GM13976 (cell line): Measurements from ENCODE around the gene KRT39.

ENCODE experiments used
- DNase-seq: peaks from one replicate; pipeline ENCODE4 v3.0.0; 2012; ENCODE audit warnings: low spot score
- CTCF ChIP-seq: IDR thresholded peaks from 2 replicates; pipeline ENCODE4 v1.5.1; 2012; ENCODE audit warnings: borderline replicate concordance, mild to moderate bottlenecking; ENCODE audit not compliant: insufficient read depth; ENCODE audit errors: extremely low read depth, missing control alignments, control extremely low read depth
- in situ Hi-C: fragments of 300-500 bp; cut with MboI; formaldehyde crosslinking; loops from one replicate; pipeline ENCODE4 v1.12.0; 2022; ENCODE audit warnings: low sequenced_read_pairs, mixed read lengths, inconsistent platforms; ENCODE audit not compliant: unreplicated experiment

Gene KRT39

DNA sequence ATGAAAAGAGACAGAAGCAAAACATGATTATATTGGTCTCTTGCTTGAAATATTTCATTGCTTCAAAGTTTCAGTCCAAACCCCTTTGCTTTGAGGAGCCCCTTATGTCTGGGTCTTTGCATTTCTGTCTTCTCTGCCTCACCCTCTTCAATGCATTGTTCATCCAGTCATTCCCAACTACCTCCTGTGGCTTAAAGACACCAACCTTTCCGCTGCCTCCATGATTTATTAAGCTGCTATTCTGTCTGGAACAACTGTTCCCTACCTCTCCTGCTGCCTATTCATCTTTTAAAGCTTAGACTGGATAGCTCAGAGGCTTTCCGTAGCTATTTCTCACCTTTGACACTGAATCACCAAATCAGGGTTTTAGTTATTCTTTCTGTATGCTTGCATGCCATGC lies 30.6 kb upstream of the KRT39 start:
- no peak for TF ChIP-seq CTCF
- in situ Hi-C loops, result no loop called here
- no peak for DNase-seq

GRCh38 chr17:40996829-40997228 lies 30.1 kb upstream of the KRT39 start:
- DNase-seq, result no peak
- in situ Hi-C loops, result no loop called here
- TF ChIP-seq CTCF, result no peak

- in situ Hi-C loops, result no loop called here
Observed at GRCh38 chr17:40995116-40995515, 28.4 kb upstream of the KRT39 start.

DNA sequence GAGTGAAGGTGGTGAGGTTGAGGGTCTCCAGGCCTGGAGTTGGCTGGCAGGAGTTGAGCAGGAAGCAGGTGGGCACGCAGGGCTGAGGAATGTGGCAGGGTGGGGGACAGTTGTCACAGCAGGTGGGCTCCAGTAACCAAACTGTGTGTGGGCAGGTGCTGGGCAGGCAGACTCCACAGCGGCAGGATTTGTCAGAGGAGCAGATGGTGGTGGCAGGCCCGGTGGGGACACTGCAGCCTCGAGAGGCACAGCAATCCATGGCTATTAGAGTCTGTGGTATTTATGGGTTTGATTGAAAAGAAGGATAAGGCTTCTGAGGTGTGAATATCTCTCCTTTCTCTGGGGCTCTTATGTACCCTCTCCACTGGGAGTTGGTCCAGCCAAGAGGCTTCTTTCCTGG lies 27.1 kb upstream of the KRT39 start, which contains the start of gene KRTAP3-3:
TSS of gene KRTAP3-3 (minus strand) at position 326 of the 400 bp plus-strand sequence. CDS start at position 259, 67 bp downstream.
- in situ Hi-C loops, result no loop called here
- no peak for TF ChIP-seq CTCF
- no peak for DNase-seq

More at GRCh38 chr17:40995116-40995515, 28.4 kb upstream of the KRT39 start:
- no peak for DNase-seq
- TF ChIP-seq CTCF, result no peak

DNA sequence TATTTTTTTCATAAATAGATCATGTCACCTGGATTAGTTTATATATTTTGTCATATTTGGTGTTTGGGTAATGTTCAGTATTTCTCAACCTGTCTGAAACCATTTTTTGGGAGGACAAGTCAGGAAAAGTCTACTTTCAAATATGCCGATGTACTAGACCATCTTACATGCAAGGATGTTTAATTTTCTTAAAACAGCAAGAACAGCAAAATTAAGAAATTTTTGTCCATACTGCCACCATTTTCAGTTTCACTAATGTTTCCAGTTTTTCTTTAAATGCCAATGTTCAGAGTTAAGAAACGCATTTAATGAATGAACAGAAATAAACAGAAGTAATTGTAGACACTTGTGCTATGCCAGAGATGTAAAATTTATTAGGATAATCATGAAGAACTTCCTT lies 26.3 kb upstream of the KRT39 start:
- in situ Hi-C loops, result no loop called here
- no peak for DNase-seq
- TF ChIP-seq CTCF, result no peak

GRCh38 chr17:40992666-40993065 lies 25.9 kb upstream of the KRT39 start:
- TF ChIP-seq CTCF, result no peak
- in situ Hi-C loops, result no loop called here
- no peak for DNase-seq

DNA sequence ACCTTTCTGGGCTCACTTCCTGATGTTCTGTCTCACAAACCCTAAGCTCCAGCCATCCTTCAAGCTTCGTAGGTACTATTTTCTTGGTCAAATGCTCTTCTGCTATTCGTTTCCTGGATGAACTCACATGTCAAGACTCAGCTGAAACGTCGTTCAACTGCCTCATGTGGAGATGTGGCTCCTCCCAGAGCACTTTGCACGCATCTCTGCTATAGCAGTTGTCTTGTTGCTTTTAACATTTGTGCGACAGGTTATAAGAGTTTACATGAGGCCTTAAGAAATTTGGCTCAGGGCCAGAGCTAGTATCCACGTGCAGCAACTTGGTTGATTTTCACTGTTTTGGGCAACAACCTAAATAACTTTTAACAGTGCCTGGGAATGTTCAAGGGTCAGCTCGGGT lies 20.2 kb upstream of the KRT39 start:
- in situ Hi-C loops, result no loop called here
- TF ChIP-seq CTCF, result no peak

More for the DNA sequence above, 20.2 kb upstream of the KRT39 start:
- DNase-seq, result no peak
